ENCODE measurements around the gene ZNF81. TPM values are rescaled to one million over a fixed set of nuclear protein-coding genes. Genes with fewer than 3 reads are reported as not detected.

The ZNF81 gene
- total and polyA plus RNA-seq, 2 of the 13 experiments (the other 11 are each of a cell fraction or from before 2014, with no cell fraction given): 1.4 to 3.2 TPM

- ChIA-PET CTCF (ENCODE audit: low intra/inter-chr PET ratio, low total read pairs) (no interaction called here), POLR2A (no interaction called here)
- no peak for TF ChIP-seq HINFP (CRISPR knock-in tag; IDR thresholded peaks at IDR 0.05; ENCODE audit: low read depth)
- no peak overlapping the region for H3K4me2 ChIP-seq (ENCODE audit: low read depth, low read length)
- no peaks in the 10 kb centered on the region for H3K79me2 ChIP-seq (ENCODE audit: insufficient read depth, low read length)
- intact Hi-C loops (cut with micrococcal nuclease; ENCODE audit: unreplicated experiment): no loop called here
- BruUV-seq (replicated peaks): no TSS peak
- in situ Hi-C loops (cut with HindIII; ENCODE audit: extremely low pct_ligation_motif_present, low pct_unique_long_range_greater_than_20kb): loop anchor here (5.0 kb wide), 1 partner anchor 165 kb away; no protein-coding TSS in a partner anchor
- DNase-seq (ENCODE audit: low spot score) (no peak), FAIRE-seq (no peak), ATAC-seq (no peak)
- H3K4me1 ChIP-seq (ENCODE audit: insufficient read depth, low read length): peaks cover 24% of the 10 kb centered on the region
- no peak overlapping the region for H3K4me3 ChIP-seq (replicated peaks in 1 of 3; ENCODE audit: insufficient read depth in 1 of 3, low read depth in 2 of 3, low read length in 3 of 3)
- H4K20me1 ChIP-seq (ENCODE audit: insufficient read depth, low read length): no peaks in the 10 kb centered on the region
- no peaks in the 10 kb centered on the region for H3K27me3 ChIP-seq (ENCODE audit: control insufficient read depth in 1 of 2, insufficient read depth in 2 of 2, low read length in 2 of 2)
- H3K9ac ChIP-seq (ENCODE audit: insufficient read depth, low read depth, low read length): no peak overlapping the region
- no peaks in the 10 kb centered on the region for H3K36me3 ChIP-seq (replicated peaks in 1 of 2; ENCODE audit: control insufficient read depth in 1 of 2, insufficient read depth in 2 of 2, low read length in 2 of 2)
- no peaks in the 10 kb centered on the region for H3K9me3 ChIP-seq (ENCODE audit: low read length)
- 50% methylated on average over 2 of the region's 2 CpGs for WGBS (ENCODE audit: low lambda C conversion rate)
- H3K27ac ChIP-seq (ENCODE audit: extremely low read length, insufficient read depth, low read length): no peak overlapping the region
- H2AFZ ChIP-seq (ENCODE audit: low read length): no peak overlapping the region
Observed at GRCh38 chrX:47862680-47863079, 26.0 kb downstream of the ZNF81 start.

GRCh38 chrX:47863187-47863586 lies 26.5 kb downstream of the ZNF81 start:
- Histone ChIP-seq H3K4me1 (ENCODE audit: insufficient read depth, low read length) (peaks cover 24% of the 10 kb centered on the region), H4K20me1 (ENCODE audit: insufficient read depth, low read length) (no peaks in the 10 kb centered on the region), H3K27me3 (ENCODE audit: control insufficient read depth in 1 of 2, insufficient read depth in 2 of 2, low read length in 2 of 2) (no peaks in the 10 kb centered on the region), H2AFZ (ENCODE audit: low read length) (no peak overlapping the region), H3K27ac (ENCODE audit: extremely low read length, insufficient read depth, low read length) (no peak overlapping the region), H3K79me2 (ENCODE audit: insufficient read depth, low read length) (no peaks in the 10 kb centered on the region), H3K4me3 (replicated peaks in 1 of 3; ENCODE audit: insufficient read depth in 1 of 3, low read depth in 2 of 3, low read length in 3 of 3) (no peak overlapping the region), H3K9ac (ENCODE audit: insufficient read depth, low read depth, low read length) (no peak overlapping the region), H3K36me3 (replicated peaks in 1 of 2; ENCODE audit: control insufficient read depth in 1 of 2, insufficient read depth in 2 of 2, low read length in 2 of 2) (no peaks in the 10 kb centered on the region), H3K9me3 (ENCODE audit: low read length) (no peaks in the 10 kb centered on the region), H3K4me2 (ENCODE audit: low read depth, low read length) (no peak overlapping the region)
- in situ Hi-C loops (cut with HindIII; ENCODE audit: extremely low pct_ligation_motif_present, low pct_unique_long_range_greater_than_20kb): loop anchor here (5.0 kb wide), 1 partner anchor 164 kb away; no protein-coding TSS in a partner anchor
- no peak for DNase-seq (ENCODE audit: low spot score)
- BruUV-seq (replicated peaks): no TSS peak
- no peak for FAIRE-seq
- WGBS (ENCODE audit: low lambda C conversion rate): no CpG with 5 or more reads among the region's 2 CpGs
- no peak for ATAC-seq
- POLR2A ChIA-PET: no interaction called here
- CTCF ChIA-PET (ENCODE audit: low intra/inter-chr PET ratio, low total read pairs): no interaction called here
- TF ChIP-seq ZNF235 (CRISPR knock-in tag; IDR thresholded peaks at IDR 0.05; ENCODE audit: borderline replicate concordance) (no peak), ZNF296 (CRISPR knock-in tag; conservative IDR thresholded peaks at IDR 0.05) (no peak), ZFP41 (CRISPR knock-in tag; IDR thresholded peaks at IDR 0.05; ENCODE audit: borderline replicate concordance) (no peak), RFX5 (IDR thresholded peaks at IDR 0.05; ENCODE audit: low read depth, low read length) (no peak), CBFB (CRISPR knock-in tag; IDR thresholded peaks at IDR 0.05) (no peak), ZNF776 (CRISPR knock-in tag; IDR thresholded peaks at IDR 0.05) (no peak), NAIF1 (CRISPR knock-in tag; IDR thresholded peaks at IDR 0.05; ENCODE audit: borderline replicate concordance) (no peak), HES4 (CRISPR knock-in tag; IDR thresholded peaks at IDR 0.05; ENCODE audit: borderline replicate concordance) (no peak), GTF2F1 (IDR thresholded peaks at IDR 0.05; ENCODE audit: low read length) (no peak), UBTF (CRISPR knock-in tag; IDR thresholded peaks at IDR 0.05) (no peak)
- intact Hi-C loops (cut with micrococcal nuclease; ENCODE audit: unreplicated experiment): no loop called here
